ENCODE results near the gene ACAT2. TPM values are rescaled to one million over a fixed set of nuclear protein-coding genes. Genes with fewer than 3 reads are reported as not detected.
A peak's percentile ranks its signal among the peaks of the same experiment; 100 is the strongest.
"Not testable (repeated sequence)": the region's sequence is repeated elsewhere in the genome, so short reads cannot be mapped to it uniquely, and the experiment has no call there.

Gene ACAT2
- total RNA-seq, 2 donors from 2014 or later, result 78.9 to 113 TPM

DNA sequence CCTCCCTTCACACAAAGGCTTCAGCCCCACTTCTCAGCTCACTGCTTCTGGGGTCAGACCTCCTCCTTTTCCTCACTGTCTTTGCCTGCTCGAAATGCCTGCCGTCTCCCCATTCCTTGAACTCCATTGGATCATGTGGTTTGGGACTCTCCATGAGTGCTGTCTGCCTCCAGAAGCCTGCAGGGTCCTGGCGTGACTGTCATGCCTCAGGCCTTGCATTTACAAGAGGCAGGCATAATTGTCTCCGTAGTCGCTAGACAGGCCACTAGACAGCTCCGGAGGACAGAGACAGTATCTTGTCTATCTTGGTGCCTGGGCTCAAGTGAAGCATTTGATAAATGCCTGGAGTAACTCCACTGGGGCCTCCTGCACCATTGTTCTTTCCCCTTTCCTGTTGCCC, 53.6 kb downstream of the ACAT2 start:
- H3K36me3 Mint-ChIP-seq, result no peaks in the 10 kb centered on the region
- H3K9me3 Mint-ChIP-seq, result no peaks in the 10 kb centered on the region
- ATAC-seq (no peak), DNase-seq (ENCODE audit: low spot score in 2 of 2) (no peak)
- H3K27ac Mint-ChIP-seq, result peak overlapping the region in 1 of 2 donors; percentile 61

DNA sequence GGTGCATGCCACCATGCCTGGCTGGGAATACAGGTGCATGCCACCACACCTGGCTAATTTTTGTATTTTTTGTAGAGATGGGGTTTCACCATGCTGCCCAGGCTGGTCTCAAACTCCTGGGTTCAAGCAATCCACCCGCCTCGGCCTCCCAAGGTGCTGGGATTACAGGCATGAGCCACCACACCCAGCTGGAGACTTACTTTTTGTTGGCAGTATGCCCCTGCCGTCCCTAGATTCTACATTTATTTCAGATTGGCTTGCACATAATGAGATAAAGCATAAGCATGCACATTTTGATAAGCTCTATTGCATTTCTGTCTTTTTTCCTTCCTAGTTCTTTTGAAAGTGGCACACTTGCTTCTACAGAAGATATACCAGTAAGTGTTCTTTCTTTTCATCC, 54.9 kb downstream of the ACAT2 start:
- not testable (repeated sequence) for H3K36me3 Mint-ChIP-seq; H3K27ac Mint-ChIP-seq; H3K9me3 Mint-ChIP-seq; DNase-seq (ENCODE audit: low spot score in 2 of 2); ATAC-seq

DNA sequence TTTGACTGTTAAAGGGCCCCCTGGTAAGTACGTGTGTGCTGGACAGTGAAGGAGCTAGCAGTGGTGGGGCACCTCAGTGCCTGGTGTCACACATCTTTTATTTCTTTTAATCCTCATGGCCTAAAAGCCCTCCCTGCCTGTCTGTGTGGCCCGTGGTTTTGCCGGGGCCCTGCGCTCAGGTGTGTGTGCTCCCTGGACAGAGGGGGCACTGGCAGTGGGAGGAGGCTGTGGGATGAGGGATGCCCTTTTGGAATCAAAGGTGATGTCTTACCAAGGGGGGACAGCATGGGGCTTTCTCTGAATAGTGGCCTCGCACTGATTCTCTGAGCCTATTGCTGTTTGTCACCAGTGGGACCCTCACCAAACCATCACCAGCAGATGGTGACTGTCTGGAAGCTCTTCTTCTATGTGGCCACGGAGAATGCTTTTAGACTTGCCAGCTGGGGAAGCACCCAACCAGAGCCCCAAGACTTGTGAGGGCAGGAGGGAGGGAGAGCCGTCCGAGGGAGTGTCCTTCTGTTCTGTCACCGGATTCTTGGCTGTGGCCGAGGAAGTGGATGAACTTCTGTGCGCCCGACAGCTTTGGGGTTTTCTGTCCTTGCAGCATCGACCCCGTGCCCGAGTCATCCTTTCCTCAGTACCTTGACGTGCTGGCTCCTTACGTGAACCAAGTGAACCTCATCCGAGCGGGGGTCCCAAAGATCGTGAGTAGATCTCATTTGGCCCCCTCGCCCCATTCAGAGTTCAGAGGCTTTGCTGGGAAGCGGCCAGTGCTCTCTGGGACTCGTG, 56.3 kb downstream of the ACAT2 start:
- H3K36me3 Mint-ChIP-seq, result no peaks in the 10 kb centered on the region
- no peak for ATAC-seq
- H3K9me3 Mint-ChIP-seq, result no peaks in the 10 kb centered on the region
- no peak overlapping the region for H3K27ac Mint-ChIP-seq
- no peak for DNase-seq (ENCODE audit: low spot score in 2 of 2)

DNA sequence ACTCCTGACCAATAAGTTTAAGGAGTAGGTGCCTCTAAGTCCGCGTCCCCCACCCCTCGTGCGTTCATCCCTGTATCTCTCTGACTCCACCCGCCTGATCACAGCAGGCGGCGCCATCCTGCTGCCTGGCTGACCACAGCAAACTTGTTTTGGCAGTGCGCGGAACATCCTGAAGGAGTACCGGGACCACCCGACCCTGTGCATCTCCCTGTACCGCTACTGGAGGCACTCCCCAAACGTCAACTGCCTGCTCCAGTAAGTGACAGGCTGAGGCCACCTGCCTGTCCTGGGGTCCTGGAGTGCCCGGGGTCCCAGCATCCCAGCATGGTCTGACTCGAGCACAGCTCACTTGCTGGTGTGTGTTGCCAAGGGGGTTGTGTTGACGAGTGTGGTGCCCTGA, 57.3 kb downstream of the ACAT2 start:
- no peak for ATAC-seq
- H3K36me3 Mint-ChIP-seq, result no peaks in the 10 kb centered on the region
- no peak for DNase-seq (ENCODE audit: low spot score in 2 of 2)

GRCh38 chr6:159819932-159820640, 58.2 kb downstream of the ACAT2 start:
- no peaks in the 10 kb centered on the region for H3K9me3 Mint-ChIP-seq
- H3K36me3 Mint-ChIP-seq, result no peaks in the 10 kb centered on the region
- H3K27ac Mint-ChIP-seq, result peak overlapping the region; percentile 49 to 78
- ATAC-seq (peak; percentile 76 to 90), DNase-seq (ENCODE audit: low spot score in 2 of 2) (no peak)

More for the DNA sequence above, 57.3 kb downstream of the ACAT2 start:
- Mint-ChIP-seq H3K9me3 (no peaks in the 10 kb centered on the region), H3K27ac (peak overlapping the region in 1 of 2 donors; percentile 49)

DNA sequence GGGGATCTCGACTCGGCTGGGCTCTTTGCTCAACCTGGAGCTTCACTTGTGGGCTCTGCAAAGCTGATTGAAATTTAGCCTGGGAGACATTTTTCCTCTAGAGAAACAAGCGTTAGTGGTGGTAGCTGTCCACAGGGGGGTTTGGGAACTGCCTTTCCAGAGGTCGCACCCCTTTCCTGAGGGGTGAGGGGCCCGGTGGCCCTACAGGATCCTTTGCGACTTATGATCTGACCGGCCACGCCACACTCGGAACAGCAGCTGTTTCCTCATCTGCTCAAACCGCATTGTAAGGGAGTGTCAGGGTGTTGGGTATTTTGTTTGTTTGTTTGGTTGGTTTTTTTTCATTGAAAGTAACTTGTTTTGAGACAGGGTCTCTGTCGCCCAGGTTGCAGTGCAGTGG, 59.3 kb downstream of the ACAT2 start:
- H3K9me3 Mint-ChIP-seq, result no peaks in the 10 kb centered on the region
- no peaks in the 10 kb centered on the region for H3K36me3 Mint-ChIP-seq
- no peak overlapping the region for H3K27ac Mint-ChIP-seq
- DNase-seq (ENCODE audit: low spot score in 2 of 2) (no peak), ATAC-seq (no peak)

DNA sequence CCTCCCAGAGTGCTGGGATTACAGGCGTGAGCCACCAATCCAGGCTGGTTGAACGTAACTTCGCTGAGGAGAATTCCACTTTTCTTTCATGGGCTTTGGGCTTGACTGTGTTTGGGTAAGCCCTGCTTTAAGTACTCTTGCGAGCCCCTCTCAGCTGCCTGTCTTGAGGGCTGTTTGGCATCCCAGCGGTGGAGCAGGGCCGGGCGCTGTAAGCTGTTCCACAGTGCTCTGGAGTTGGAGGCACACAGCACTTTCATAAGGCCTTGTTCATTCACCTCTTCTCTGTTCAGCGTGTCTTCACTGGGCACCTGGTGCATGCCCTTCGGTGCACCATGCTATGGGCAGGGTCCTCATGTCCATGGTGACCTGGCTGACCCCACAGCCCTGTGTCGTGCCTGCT, 59.9 kb downstream of the ACAT2 start:
- Mint-ChIP-seq H3K36me3 (no peaks in the 10 kb centered on the region), H3K27ac (no peak overlapping the region), H3K9me3 (no peaks in the 10 kb centered on the region)
- no peak for DNase-seq (ENCODE audit: low spot score in 2 of 2)
- no peak for ATAC-seq

- H3K9me3 Mint-ChIP-seq, result no peaks in the 10 kb centered on the region
- DNase-seq (ENCODE audit: low spot score in 2 of 2), result no peak
- H3K27ac Mint-ChIP-seq, result no peak overlapping the region
- no peak for ATAC-seq
- no peaks in the 10 kb centered on the region for H3K36me3 Mint-ChIP-seq
These were observed 62.1 kb downstream of the ACAT2 start for GRCh38 chr6:159823953-159824352.

DNA sequence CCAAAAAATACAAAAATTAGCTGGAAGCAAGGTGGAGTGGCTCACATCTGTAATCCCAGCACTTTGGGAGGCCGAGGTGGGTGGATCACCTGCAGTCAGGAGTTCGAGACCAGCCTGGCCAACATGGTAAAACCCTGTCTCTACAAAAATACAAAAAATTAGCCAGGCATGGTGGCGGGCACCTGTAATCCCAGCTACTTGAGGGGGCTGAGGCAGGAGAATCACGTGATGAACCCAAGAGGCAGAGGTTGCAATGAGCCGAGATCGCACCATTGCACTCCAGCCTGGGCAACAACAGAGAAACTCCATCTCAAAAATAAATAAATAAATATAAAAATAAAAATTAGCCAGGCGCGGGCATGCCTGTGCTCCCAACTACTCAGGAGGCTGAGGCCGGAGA, 62.8 kb downstream of the ACAT2 start:
- not testable (repeated sequence) for H3K9me3 Mint-ChIP-seq; ATAC-seq; H3K36me3 Mint-ChIP-seq; H3K27ac Mint-ChIP-seq; DNase-seq (ENCODE audit: low spot score in 2 of 2)

- Mint-ChIP-seq H3K9me3 (no peaks in the 10 kb centered on the region), H3K27ac (peak overlapping the region in 1 of 2 donors; percentile 24), H3K36me3 (no peaks in the 10 kb centered on the region)
- ATAC-seq (no peak), DNase-seq (ENCODE audit: low spot score in 2 of 2) (no peak)
These were observed 64.2 kb downstream of the ACAT2 start for GRCh38 chr6:159826004-159826403.

GRCh38 chr6:159826968-159827647, 65.3 kb downstream of the ACAT2 start:
- Mint-ChIP-seq H3K27ac (no peak overlapping the region), H3K36me3 (no peaks in the 10 kb centered on the region), H3K9me3 (no peaks in the 10 kb centered on the region)
- ATAC-seq (no peak), DNase-seq (ENCODE audit: low spot score in 2 of 2) (no peak)

DNA sequence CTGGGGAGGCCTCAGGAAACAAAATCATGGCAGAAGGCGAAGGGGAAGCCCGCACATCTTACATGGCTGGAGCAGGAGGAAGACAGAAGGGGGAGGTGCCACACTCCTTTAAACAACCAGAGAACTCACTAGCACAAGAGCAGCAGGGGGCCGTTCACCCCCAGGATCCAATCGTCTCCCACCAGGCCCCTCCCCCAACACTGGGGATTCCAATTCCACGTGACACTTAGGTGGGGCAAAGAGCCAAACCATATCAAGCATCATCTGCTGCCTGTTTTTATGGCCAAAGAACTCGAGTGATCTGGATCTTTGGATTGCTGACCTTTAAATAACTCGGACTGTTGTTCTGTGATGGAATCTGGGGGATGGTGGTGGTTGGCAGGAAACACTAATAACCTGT, 66.2 kb downstream of the ACAT2 start:
- ATAC-seq (no peak), DNase-seq (ENCODE audit: low spot score in 2 of 2) (no peak)
- H3K9me3 Mint-ChIP-seq, result no peaks in the 10 kb centered on the region
- no peaks in the 10 kb centered on the region for H3K36me3 Mint-ChIP-seq
- H3K27ac Mint-ChIP-seq, result no peak overlapping the region

Other genes with a start within 250 kb of the ACAT2 start
- gene SOD2, start 68.8 kb upstream of the ACAT2 start, total RNA-seq, result 100 to 1,000 TPM; 154 to 182 TPM
- gene WTAP, start 34.5 kb upstream of the ACAT2 start, total RNA-seq, result 10 to 100 TPM; 89.9 to 94.3 TPM
- gene TCP1, start 27.6 kb downstream of the ACAT2 start, total RNA-seq, result 100 to 1,000 TPM; 378 to 626 TPM
- 10 to 100 TPM; 95.2 to 97.4 TPM for gene MRPL18, start 28.4 kb downstream of the ACAT2 start, total RNA-seq
- gene PNLDC1, start 38.2 kb downstream of the ACAT2 start, total RNA-seq, result under 1 TPM; 0.35 to 0.80 TPM
- gene MAS1, start 128.9 kb downstream of the ACAT2 start, total RNA-seq, result under 1 TPM in 1 of 2 donors, not detected in 1; 0.02 TPM
- 100 to 1,000 TPM in 1 of 2 donors, 10 to 100 TPM in 1; 73.8 to 105 TPM for gene IGF2R, start 207.0 kb downstream of the ACAT2 start, total RNA-seq